Smooth muscle cell (in vitro differentiated cells): Measurements from ENCODE around the gene ANO9. TPM values are rescaled to one million over a fixed set of nuclear protein-coding genes. Genes with fewer than 3 reads are reported as not detected.
"Not testable (repeated sequence)": the region's sequence is repeated elsewhere in the genome, so short reads cannot be mapped to it uniquely, and the experiment has no call there.

ENCODE experiments used
- DNase-seq: peaks from one replicate; lab custom pipeline; 2025; ENCODE audit not compliant: unreplicated experiment; lab: John Stamatoyannopoulos, UW
- H2AFZ ChIP-seq: fragments of 200-600 bp; sonication (generic); 2 replicates; pipeline ENCODE4 v1.6.0; 2016; ENCODE audit warnings: antibody characterized with exemption, low read depth, mild to moderate bottlenecking
- H3F3A ChIP-seq: fragments of 200-600 bp; sonication (generic); 2 replicates; pipeline ENCODE4 v1.6.0; 2017; ENCODE audit warnings: antibody characterized with exemption, low read depth
- H3K27ac ChIP-seq: fragments of 200-600 bp; sonication (generic); 2 replicates; pipeline ENCODE4 v1.5.1; 2016; ENCODE audit warnings: low read depth, mild to moderate bottlenecking
- H3K27me3 ChIP-seq: fragments of 200-600 bp; sonication (generic); 2 replicates; pipeline ENCODE4 v1.6.1; 2016; ENCODE audit warnings: low read depth, mild to moderate bottlenecking
- H3K36me3 ChIP-seq: fragments of 200-600 bp; sonication (generic); 2 replicates; pipeline ENCODE4 v1.5.1; 2016; ENCODE audit warnings: low read depth
- H3K4me1 ChIP-seq: fragments of 200-600 bp; sonication (generic); 2 replicates; pipeline ENCODE4 v1.5.1; 2016; ENCODE audit warnings: low read depth
- H3K4me2 ChIP-seq: fragments of 200-600 bp; sonication (generic); 2 replicates; pipeline ENCODE4 v1.6.0; 2016; ENCODE audit warnings: mild to moderate bottlenecking
- H3K4me3 ChIP-seq: fragments of 200-600 bp; sonication (generic); 2 replicates; pipeline ENCODE4 v1.5.1; 2016; ENCODE audit warnings: mild to moderate bottlenecking
- H3K79me2 ChIP-seq: fragments of 200-600 bp; sonication (generic); 2 replicates; pipeline ENCODE4 v1.6.0; 2016; ENCODE audit warnings: low read depth, mild to moderate bottlenecking
- H3K9ac ChIP-seq: fragments of 200-600 bp; sonication (generic); 2 replicates; pipeline ENCODE4 v1.6.0; 2016; ENCODE audit warnings: low read depth
- H3K9me3 ChIP-seq: fragments of 200-600 bp; sonication (generic); replicated peaks from 2 replicates; pipeline ENCODE4 v1.5.1; 2016; ENCODE audit warnings: low read depth
- H4K20me1 ChIP-seq: fragments of 200-600 bp; sonication (generic); 2 replicates; pipeline ENCODE4 v1.6.0; 2016; ENCODE audit warnings: low read depth
- WGBS: methylation state at CpG from one replicate; pipeline ENCODE4 v1.1.7; 2016; ENCODE audit warnings: low lambda C conversion rate; 5-methylcytosine and 5-hydroxymethylcytosine counted together
- polyA plus RNA-seq: library from polyadenylated mRNA; unstranded; fragments of >200 nt; fragmentation: Nextera tagmentation; extraction: Ambion mirVana; gene quantifications from 2 replicates; pipeline ENCODE4 v1.2.1, GENCODE V29; 2016
- total RNA-seq: library from RNA; depleted of rRNA; stranded (reverse); fragments of >200 nt; gene quantifications from 2 replicates; pipeline ENCODE4 v1.2.3, GENCODE V29; 2014
- TF ChIP-seq, protein P1 (sequence below): fragments of 200-600 bp; sonication (generic); IDR thresholded peaks from 2 replicates; pipeline ENCODE4 v1.5.1; 2017; ENCODE audit warnings: borderline replicate concordance, mild to moderate bottlenecking, antibody characterized with exemption; ENCODE audit not compliant: insufficient read depth, poor library complexity, severe bottlenecking

The ANO9 gene
- total and polyA plus RNA-seq, 2 experiments from 2014 or later: 0.67 to 1.5 TPM

DNA sequence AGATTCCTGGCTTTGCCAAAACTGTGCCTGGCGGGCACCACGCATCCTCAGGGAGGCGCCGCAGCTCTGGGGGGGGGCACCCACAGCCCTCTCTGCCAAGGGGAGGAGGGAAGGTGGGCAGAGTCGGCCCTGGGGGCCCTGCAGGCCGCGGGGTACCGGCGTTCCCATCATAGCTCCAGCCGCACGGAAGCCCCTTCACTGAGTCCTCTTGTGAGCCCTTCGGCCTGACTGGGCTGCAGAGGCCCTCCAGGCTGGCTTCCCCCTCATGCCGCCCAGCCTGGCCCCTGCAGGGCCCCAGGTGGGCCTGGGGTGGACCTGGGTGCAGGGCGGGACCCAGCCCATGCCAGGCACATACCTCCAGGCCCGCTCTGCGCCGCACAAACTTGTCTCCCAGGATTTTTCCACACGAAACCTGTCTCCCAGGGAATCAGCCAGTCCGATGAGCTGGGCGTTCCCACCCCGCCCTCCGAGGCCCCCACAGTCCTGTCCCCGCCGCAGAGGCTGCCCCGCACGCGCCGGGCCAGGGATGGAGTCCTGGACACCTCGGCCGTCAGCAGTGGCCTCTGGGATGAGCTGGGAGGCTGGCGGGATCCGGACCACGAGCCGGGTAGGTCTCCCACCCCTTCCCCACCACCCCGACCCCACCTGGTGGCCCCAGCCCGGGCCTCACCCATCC is 49.6 kb downstream of the ANO9 start:
- Histone ChIP-seq H3K9me3 (no peaks in the 10 kb centered on the region), H3K27me3 (no peaks in the 10 kb centered on the region), H3K36me3 (no peaks in the 10 kb centered on the region), H3F3A (no peaks in the 10 kb centered on the region), H3K9ac (no peak overlapping the region), H3K79me2 (no peaks in the 10 kb centered on the region), H3K27ac (no peak overlapping the region), H3K4me2 (peak overlapping the region; percentile 85), H4K20me1 (peaks cover 7% of the 10 kb centered on the region), H2AFZ (no peak overlapping the region), H3K4me3 (no peak overlapping the region), H3K4me1 (peaks cover 17% of the 10 kb centered on the region)
- 86% methylated on average over 21 of the region's 36 CpGs for WGBS
- no peak for DNase-seq
- TF ChIP-seq, protein P1, sequence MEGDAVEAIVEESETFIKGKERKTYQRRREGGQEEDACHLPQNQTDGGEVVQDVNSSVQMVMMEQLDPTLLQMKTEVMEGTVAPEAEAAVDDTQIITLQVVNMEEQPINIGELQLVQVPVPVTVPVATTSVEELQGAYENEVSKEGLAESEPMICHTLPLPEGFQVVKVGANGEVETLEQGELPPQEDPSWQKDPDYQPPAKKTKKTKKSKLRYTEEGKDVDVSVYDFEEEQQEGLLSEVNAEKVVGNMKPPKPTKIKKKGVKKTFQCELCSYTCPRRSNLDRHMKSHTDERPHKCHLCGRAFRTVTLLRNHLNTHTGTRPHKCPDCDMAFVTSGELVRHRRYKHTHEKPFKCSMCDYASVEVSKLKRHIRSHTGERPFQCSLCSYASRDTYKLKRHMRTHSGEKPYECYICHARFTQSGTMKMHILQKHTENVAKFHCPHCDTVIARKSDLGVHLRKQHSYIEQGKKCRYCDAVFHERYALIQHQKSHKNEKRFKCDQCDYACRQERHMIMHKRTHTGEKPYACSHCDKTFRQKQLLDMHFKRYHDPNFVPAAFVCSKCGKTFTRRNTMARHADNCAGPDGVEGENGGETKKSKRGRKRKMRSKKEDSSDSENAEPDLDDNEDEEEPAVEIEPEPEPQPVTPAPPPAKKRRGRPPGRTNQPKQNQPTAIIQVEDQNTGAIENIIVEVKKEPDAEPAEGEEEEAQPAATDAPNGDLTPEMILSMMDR: no peak

DNA sequence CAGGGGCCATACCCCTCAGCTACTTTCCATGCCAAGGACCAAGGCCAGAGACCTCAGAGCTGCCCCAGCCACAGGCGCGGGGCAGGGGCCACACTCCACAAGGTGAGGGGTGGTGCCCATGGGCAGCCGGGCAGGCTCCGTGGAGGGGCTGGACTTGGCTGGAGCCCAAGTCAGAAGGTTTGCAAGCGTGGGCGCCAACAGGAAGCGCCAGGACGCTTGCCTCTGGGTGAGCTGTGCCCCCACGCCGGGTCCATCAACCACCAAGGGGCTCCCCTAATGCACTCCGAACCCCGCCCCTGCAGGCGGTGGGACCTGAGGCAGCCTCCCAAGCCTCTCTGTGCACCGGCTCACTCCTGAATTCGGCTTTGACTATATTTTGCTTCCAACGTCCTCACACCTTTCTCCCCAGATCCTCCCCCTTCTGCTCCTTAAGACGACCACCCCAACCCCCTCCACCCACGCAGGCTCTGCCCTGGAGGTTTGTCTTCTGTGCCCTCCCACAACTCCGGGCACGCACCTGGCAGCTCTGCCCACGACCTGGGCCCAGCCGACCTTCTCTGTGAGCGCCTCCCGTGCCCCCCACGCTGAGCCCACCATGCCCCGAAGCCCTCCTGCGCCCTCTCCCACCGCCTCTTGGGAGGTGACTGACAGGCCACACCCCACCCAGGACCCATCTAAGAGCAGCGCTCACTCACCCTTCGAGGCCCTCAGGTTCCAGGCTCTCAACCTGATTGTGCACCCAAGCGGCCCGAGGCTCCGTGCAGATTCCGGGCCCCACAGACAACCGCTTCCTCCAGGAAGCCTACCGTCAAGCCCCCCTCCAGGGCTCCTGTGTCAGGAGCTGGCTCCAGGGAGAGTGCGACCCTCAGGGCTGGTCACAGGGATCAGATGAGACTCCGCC is 50.4 kb downstream of the ANO9 start:
- Histone ChIP-seq H3K4me3 (no peak overlapping the region), H3K4me1 (peaks cover 17% of the 10 kb centered on the region), H3K79me2 (no peaks in the 10 kb centered on the region), H4K20me1 (peaks cover 5% of the 10 kb centered on the region), H3F3A (no peaks in the 10 kb centered on the region), H3K27ac (no peak overlapping the region), H3K9ac (no peak overlapping the region), H2AFZ (no peak overlapping the region), H3K9me3 (no peaks in the 10 kb centered on the region), H3K36me3 (no peaks in the 10 kb centered on the region), H3K4me2 (no peak overlapping the region), H3K27me3 (no peaks in the 10 kb centered on the region)
- TF ChIP-seq, protein P1: no peak
- DNase-seq: no peak
- 93% methylated on average over 25 of the region's 38 CpGs for WGBS

DNA sequence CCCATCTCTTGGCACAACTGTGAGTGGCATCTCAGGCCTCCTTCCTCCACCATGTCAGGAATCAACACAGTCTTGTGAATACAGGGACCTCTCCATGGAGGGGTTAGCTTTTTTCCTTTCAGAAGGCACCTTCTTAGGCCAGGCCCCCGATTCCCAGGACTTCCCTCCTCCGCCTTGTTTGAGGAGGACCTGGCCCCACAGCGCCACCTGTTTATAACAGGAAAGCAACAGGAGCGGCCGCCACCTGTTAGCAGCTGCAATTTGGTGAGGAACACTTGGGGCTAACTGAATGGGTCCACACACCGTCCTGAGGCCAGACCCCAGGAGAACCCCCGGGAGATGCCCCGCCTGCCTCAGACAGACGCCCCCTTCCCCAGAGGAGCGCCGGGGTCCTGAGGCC is 51.6 kb downstream of the ANO9 start:
- no peak overlapping the region for H3K9ac ChIP-seq
- no peaks in the 10 kb centered on the region for H3F3A ChIP-seq
- no peak overlapping the region for H3K27ac ChIP-seq
- WGBS: 78% methylated on average over 8 of the region's 11 CpGs
- H3K27me3 ChIP-seq: no peaks in the 10 kb centered on the region
- DNase-seq: no peak
- no peaks in the 10 kb centered on the region for H3K36me3 ChIP-seq
- H3K79me2 ChIP-seq: no peaks in the 10 kb centered on the region
- H3K4me1 ChIP-seq: peaks cover 17% of the 10 kb centered on the region
- no peak overlapping the region for H3K4me2 ChIP-seq
- no peak overlapping the region for H2AFZ ChIP-seq
- H3K4me3 ChIP-seq: no peak overlapping the region
- TF ChIP-seq, protein P1: no peak
- no peaks in the 10 kb centered on the region for H4K20me1 ChIP-seq
- no peaks in the 10 kb centered on the region for H3K9me3 ChIP-seq

DNA sequence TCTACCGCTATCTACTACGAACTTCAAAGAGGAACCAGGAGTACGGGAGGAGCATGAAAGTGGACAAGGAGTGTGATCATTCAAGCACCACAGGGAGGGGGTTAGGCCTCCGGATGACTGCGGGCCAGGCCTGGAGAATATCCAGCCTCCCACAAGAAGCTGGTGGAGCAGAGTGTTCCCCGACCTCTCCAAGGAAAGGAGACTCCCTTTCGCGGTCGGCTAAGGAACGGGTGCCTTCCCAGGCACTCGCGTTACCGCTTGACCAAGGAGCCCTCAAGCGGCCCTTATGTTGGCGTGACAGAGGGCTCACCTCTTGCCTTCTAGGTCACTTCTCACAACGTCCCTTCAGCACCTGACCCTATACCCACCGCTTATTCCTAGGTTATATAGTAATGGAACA is 52.4 kb downstream of the ANO9 start:
- H3K9me3 ChIP-seq, H3K4me2 ChIP-seq, H3K79me2 ChIP-seq, DNase-seq, H3K9ac ChIP-seq, H3K36me3 ChIP-seq, H4K20me1 ChIP-seq, H3K4me3 ChIP-seq, H3K27ac ChIP-seq, H3F3A ChIP-seq, H2AFZ ChIP-seq, H3K27me3 ChIP-seq: not testable (repeated sequence)
- H3K4me1 ChIP-seq: peaks cover 17% of the 10 kb centered on the region
- 82% methylated on average over 10 of the region's 17 CpGs for WGBS
